Measurements from ENCODE around the gene ZC2HC1C. TPM values are rescaled to one million over a fixed set of nuclear protein-coding genes. Genes with fewer than 3 reads are reported as not detected.

The ZC2HC1C gene
- total and polyA plus RNA-seq, 2 donors (not counting 1 experiment from before 2014, with no cell fraction given) = 0.21 to 0.59 TPM

Small RNA genes lying within 50 kb of the gene (small RNA-seq; reads per million reads assigned to genes)
- not detected for gene HIF1AP1 (ENCODE audit: insufficient read length, low read depth, low replicate concordance)
- gene RNU6-689P (ENCODE audit: insufficient read length, low read depth, low replicate concordance) = not detected

Other genes starting within 250 kb of the ZC2HC1C start
- gene PROX2, start 193.5 kb upstream of the ZC2HC1C start, total RNA-seq = 0.07 TPM in 1 of 2 replicates, not detected in the other
- gene PROX2, start 193.5 kb upstream of the ZC2HC1C start, polyA plus RNA-seq = 0.03 and 0.04 TPM in 2 replicates
- 89.5 and 100 TPM in 2 replicates for gene DLST, start 187.7 kb upstream of the ZC2HC1C start, total RNA-seq
- gene DLST, start 187.7 kb upstream of the ZC2HC1C start, polyA plus RNA-seq = 73.1 and 104 TPM in 2 replicates
- gene RPS6KL1, start 146.4 kb upstream of the ZC2HC1C start, total RNA-seq = 3.4 TPM in 2 replicates
- gene RPS6KL1, start 146.4 kb upstream of the ZC2HC1C start, polyA plus RNA-seq = 0.52 and 4.4 TPM in 2 replicates
- gene PGF, start 114.0 kb upstream of the ZC2HC1C start, total RNA-seq = 0.44 and 0.47 TPM in 2 replicates
- gene PGF, start 114.0 kb upstream of the ZC2HC1C start, polyA plus RNA-seq = 0.07 TPM in 1 of 2 replicates, not detected in the other
- gene EIF2B2, start 66.7 kb upstream of the ZC2HC1C start, total RNA-seq = 25.5 and 31.1 TPM in 2 replicates
- gene EIF2B2, start 66.7 kb upstream of the ZC2HC1C start, polyA plus RNA-seq = 14.1 and 27.6 TPM in 2 replicates
- 19.9 and 28.2 TPM in 2 replicates for gene MLH3, start 18.2 kb upstream of the ZC2HC1C start, total RNA-seq
- 4.2 and 6.7 TPM in 2 replicates for gene MLH3, start 18.2 kb upstream of the ZC2HC1C start, polyA plus RNA-seq
- 34.1 and 46.7 TPM in 2 replicates for gene ACYP1, start 5.6 kb upstream of the ZC2HC1C start, total RNA-seq
- gene ACYP1, start 5.6 kb upstream of the ZC2HC1C start, polyA plus RNA-seq = 38.3 and 41.4 TPM in 2 replicates
- gene NEK9, start 57.4 kb downstream of the ZC2HC1C start, total RNA-seq = 110 and 116 TPM in 2 replicates
- gene NEK9, start 57.4 kb downstream of the ZC2HC1C start, polyA plus RNA-seq = 35.1 and 41.2 TPM in 2 replicates
- 111 and 119 TPM in 2 replicates for gene TMED10, start 107.0 kb downstream of the ZC2HC1C start, total RNA-seq
- 72.0 and 76.4 TPM in 2 replicates for gene TMED10, start 107.0 kb downstream of the ZC2HC1C start, polyA plus RNA-seq
- 103 and 104 TPM in 2 replicates for gene FOS, start 209.2 kb downstream of the ZC2HC1C start, total RNA-seq
- 3,255 and 4,077 TPM in 2 replicates for gene FOS, start 209.2 kb downstream of the ZC2HC1C start, polyA plus RNA-seq